GM12801 (cell line): ENCODE measurements around the gene MYL1.

ENCODE experiments used
- TF ChIP-seq, protein P1 (sequence below): IDR thresholded peaks from one replicate; pipeline ENCODE4 v1.5.1; 2011; ENCODE audit warnings: control low read depth; ENCODE audit not compliant: insufficient read length; ENCODE audit errors: extremely low read depth

MYL1 gene

DNA sequence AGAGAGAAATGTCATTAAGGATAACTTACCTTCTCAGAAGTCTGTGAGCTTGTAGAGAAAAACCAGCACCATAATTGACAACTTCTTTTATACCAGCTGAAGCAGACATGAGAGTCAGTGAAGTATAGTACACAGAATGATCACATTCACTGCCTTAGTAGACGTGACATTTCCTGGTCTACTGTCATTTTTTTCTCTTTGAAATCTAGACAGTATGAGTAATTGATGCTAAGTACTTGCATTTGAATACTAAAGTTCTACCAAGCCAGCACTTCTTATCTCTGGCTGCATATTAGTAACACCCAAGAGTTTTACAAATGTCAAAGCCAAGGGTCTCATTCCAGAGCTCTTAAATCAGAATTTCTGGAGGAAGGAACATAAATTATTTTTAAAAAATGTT, 64.4 kb downstream of the MYL1 start:
- TF ChIP-seq, protein P1, sequence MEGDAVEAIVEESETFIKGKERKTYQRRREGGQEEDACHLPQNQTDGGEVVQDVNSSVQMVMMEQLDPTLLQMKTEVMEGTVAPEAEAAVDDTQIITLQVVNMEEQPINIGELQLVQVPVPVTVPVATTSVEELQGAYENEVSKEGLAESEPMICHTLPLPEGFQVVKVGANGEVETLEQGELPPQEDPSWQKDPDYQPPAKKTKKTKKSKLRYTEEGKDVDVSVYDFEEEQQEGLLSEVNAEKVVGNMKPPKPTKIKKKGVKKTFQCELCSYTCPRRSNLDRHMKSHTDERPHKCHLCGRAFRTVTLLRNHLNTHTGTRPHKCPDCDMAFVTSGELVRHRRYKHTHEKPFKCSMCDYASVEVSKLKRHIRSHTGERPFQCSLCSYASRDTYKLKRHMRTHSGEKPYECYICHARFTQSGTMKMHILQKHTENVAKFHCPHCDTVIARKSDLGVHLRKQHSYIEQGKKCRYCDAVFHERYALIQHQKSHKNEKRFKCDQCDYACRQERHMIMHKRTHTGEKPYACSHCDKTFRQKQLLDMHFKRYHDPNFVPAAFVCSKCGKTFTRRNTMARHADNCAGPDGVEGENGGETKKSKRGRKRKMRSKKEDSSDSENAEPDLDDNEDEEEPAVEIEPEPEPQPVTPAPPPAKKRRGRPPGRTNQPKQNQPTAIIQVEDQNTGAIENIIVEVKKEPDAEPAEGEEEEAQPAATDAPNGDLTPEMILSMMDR: no peak
